GM10248 (cell line): Measurements from ENCODE around the gene CACNG7.
A peak's percentile ranks its signal among the peaks of the same experiment; 100 is the strongest.

ENCODE experiments used
- CTCF ChIA-PET: fragments of 300-600 bp; sonication (Branson Sonifier 250); formaldehyde crosslinking; extraction: SDS; loops from one replicate; lab custom pipeline; 2021; ENCODE audit warnings: antibody characterized with exemption; lab: Yijun Ruan, JAX
- POLR2A ChIA-PET: fragments of 350-650 bp; sonication (Branson Sonifier 250); formaldehyde crosslinking; extraction: SDS; loops from one replicate; lab custom pipeline; 2020; ENCODE audit warnings: antibody characterized with exemption; lab: Yijun Ruan, JAX
- DNase-seq: peaks from one replicate; pipeline ENCODE4 v3.0.0; 2012; ENCODE audit errors: extremely low spot score
- TF ChIP-seq, protein P1 (sequence below): IDR thresholded peaks from 2 replicates; pipeline ENCODE4 v1.5.1; 2012; ENCODE audit warnings: mild to moderate bottlenecking, low read depth; ENCODE audit errors: extremely low read depth, missing control alignments, control extremely low read depth

CACNG7 gene

DNA sequence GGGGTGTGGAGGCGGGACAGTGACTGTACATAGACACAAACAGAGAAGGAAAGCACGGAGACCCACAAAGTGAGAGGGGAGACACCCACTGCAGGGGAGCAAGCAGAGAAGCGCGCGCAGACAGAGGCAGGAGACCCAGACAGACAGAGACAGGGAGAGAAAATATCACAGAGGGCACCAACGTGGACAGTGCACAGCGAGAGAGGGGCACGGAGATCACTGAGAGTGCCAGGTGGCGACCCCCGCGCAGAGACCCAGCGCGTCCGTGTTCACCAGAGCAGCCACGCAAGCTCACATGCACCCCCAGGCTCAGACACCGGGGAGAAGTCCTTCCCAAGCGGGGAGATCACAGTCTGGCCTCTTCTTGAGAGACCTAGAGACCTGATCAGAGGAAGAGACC lies 1.4 kb upstream of the CACNG7 start:
- no peak for DNase-seq
- POLR2A ChIA-PET = no interaction called here
- TF ChIP-seq, protein P1, sequence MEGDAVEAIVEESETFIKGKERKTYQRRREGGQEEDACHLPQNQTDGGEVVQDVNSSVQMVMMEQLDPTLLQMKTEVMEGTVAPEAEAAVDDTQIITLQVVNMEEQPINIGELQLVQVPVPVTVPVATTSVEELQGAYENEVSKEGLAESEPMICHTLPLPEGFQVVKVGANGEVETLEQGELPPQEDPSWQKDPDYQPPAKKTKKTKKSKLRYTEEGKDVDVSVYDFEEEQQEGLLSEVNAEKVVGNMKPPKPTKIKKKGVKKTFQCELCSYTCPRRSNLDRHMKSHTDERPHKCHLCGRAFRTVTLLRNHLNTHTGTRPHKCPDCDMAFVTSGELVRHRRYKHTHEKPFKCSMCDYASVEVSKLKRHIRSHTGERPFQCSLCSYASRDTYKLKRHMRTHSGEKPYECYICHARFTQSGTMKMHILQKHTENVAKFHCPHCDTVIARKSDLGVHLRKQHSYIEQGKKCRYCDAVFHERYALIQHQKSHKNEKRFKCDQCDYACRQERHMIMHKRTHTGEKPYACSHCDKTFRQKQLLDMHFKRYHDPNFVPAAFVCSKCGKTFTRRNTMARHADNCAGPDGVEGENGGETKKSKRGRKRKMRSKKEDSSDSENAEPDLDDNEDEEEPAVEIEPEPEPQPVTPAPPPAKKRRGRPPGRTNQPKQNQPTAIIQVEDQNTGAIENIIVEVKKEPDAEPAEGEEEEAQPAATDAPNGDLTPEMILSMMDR = no peak
- CTCF ChIA-PET = interaction anchor here (1.5 kb wide), 1 partner anchor 9 kb away, joined by 4 read pairs; no protein-coding TSS in a partner anchor

DNA sequence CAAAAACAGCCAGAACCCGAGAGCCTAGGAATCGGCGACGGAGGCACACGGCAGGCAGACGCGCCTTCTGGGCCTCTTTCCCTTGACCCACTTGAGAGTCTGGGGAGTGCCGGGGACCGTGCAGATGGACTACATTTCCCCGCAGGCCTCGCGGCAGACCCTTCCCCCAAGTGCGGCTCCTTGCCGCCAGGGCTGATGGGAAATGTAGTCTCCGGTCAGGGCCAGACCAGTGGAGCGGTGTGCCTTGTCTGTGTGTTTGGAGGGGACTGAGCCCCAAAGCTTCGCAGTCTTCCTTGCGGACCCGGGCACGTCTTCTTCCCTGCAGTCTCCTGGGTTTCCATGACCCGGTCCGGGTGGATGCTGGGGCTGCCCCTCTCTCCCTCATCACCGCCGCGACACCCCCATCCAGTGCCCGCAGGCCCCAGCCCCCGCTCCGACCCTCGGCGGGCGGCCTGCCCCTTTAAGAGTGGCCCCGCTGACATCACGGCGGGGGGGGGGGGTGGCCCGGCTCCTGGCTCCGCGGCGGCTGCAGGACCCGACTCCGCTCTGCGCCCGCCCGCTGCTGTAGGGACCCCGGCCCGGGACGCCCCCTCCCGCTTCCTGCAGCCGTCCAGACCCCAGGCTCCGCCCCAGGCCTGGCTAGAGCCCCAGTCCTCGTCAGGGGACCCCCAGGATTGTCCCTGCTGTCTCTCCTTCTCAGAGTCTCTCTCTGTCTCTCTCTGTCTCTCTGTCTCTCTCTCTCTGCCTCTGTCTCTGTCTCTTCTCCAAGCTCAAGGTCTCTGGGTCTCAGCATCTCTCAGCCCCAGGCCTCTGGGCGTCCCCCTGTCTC lies 758 bp upstream of the CACNG7 start:
- peak; percentile 55 for DNase-seq
- CTCF ChIA-PET = interaction anchor here (1.5 kb wide), 1 partner anchor 9 kb away, joined by 4 read pairs; no protein-coding TSS in a partner anchor
- POLR2A ChIA-PET = no interaction called here
- TF ChIP-seq, protein P1 = no peak

DNA sequence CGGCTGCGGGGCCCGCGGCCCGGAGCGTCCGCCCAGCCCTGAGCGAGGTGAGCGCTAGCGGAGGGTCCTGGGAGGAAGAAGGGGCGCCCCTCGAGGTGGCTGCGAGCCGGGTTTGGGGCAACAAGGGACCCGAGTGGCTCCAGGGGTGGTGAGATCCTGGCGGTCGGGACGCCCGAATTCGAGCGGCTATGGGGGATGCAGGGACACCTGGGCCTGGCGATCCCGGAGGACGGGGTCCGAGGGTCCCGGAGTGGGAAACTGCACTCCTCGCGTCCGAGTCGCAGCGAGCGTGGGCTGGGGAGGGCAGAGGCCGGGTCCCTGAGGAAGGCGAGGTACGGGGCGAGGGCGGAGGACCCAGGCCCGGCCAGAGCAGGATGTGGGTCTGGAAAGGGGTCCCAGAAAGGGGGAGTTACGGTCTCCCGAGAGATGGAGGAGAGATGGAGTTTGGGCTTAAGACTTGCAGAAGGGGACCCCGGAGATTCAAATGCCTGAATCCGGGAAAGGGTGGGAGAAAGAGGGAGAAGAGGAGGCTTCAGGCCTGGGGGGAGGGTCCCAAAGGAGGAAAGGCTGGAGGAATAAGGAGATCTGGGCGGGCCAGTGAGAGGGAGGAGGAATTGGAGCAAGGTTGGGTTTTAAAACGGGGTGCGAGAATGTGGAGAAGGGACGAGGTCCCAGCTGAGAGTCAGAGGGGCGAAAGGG lies 542 bp downstream of the CACNG7 start:
- no peak for DNase-seq
- TF ChIP-seq, protein P1 = no peak
- POLR2A ChIA-PET = no interaction called here
- CTCF ChIA-PET = no interaction called here

DNA sequence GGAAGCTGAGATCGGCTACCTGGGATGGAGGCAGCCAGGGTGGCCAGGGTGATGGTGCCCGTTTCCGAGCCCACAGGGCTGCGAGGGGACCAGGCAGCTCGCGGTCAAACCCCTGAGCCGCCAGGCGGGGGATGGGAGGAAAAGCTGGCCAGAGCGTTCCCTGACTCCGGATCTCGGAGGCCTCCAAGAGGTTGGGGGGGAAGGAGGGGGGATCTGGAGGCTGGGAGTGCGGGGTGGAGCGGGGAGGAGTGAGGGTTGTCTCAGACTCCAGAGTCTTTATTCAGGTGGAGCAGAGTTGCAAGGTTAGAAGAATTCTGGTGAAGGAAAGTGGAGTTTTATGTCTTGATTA lies 1.1 kb downstream of the CACNG7 start:
- ChIA-PET POLR2A (no interaction called here), CTCF (no interaction called here)
- DNase-seq = no peak
- TF ChIP-seq, protein P1 = no peak

DNA sequence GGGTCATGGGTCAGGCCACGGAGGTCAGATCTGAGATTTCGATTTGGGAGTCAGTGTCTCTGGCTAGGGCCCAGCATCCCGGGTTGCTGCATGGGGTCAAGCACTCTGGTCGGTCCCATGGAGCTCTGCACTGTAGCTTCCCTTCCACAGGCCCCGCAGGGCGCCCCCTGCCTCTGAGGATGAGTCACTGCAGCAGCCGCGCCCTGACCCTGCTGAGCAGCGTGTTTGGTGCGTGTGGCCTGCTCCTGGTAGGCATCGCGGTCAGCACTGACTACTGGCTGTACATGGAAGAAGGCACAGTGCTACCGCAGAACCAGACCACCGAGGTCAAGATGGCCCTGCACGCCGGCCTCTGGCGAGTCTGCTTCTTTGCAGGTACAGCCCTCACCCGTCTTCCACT lies 3.6 kb downstream of the CACNG7 start:
- TF ChIP-seq, protein P1 = peak; percentile 20
- no peak for DNase-seq
- ChIA-PET CTCF (no interaction called here), POLR2A (no interaction called here)

DNA sequence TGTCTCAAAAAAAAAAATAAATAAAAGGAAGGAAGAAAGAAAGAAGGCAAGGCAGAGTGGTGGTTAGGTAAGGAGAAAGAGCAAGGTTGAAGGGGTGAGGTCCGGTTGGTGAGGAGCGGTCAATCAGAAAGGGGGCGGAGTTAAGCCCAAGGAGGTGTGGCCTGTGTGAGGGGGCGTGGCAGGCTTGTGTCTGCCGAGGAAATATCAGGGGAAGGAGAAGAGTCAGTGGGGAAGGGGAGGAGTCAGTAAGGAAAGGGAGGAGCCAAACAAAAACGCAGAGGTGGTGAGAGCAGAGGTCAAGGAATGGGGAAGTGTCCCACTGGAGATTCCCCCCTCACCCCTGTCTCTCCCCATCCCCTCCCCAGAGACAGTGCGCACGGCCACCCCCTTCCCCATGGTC lies 5.9 kb downstream of the CACNG7 start:
- ChIA-PET POLR2A (no interaction called here), CTCF (no interaction called here)
- DNase-seq = no peak
- TF ChIP-seq, protein P1 = no peak
